GM21381 (cell line): Measurements from ENCODE around the gene IYD.
"Not testable (repeated sequence)": the region's sequence is repeated elsewhere in the genome, so short reads cannot be mapped to it uniquely, and the experiment has no call there.

Experiments used
- ATAC-seq: cut with Tn5 transposase; IDR thresholded peaks from one replicate; pipeline ENCODE4 v1.9.1; 2021; ENCODE audit warnings: mild to moderate bottlenecking, moderate library complexity; ENCODE audit not compliant: unreplicated experiment

IYD gene

DNA sequence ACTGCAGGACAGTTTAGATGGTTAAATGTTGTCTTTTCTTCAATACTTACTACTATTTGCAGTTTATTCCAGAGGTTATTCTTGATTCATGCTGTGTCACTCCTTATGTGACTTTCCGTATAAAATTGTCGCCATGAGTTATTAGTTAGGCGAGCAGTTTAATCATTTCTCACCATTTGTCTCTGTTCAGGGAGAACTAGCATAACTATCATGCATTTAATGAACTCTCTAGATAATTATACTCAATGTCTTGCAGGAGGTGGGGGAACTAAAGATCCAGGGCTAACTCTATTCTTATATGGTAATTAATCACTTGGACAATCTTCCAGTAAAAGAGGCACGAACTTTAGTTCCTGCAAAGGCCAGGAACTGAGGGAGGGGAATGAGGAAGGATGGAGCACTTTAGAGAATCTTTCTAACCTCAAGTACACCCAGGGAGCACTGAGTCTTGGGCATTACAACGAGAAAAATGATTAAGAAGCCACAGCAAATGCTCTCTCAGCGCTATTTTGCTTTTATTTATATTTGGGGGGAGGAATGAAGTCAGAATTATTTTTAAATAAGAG lies 58.3 kb downstream of the IYD start:
- no peak for ATAC-seq

- ATAC-seq, result no peak
Observed at GRCh38 chr6:150427843-150428242, 59.0 kb downstream of the IYD start.

GRCh38 chr6:150430815-150431214 lies 62.0 kb downstream of the IYD start:
- ATAC-seq, result no peak

- ATAC-seq, result no peak
Observed at GRCh38 chr6:150435360-150435759, 66.5 kb downstream of the IYD start.

DNA sequence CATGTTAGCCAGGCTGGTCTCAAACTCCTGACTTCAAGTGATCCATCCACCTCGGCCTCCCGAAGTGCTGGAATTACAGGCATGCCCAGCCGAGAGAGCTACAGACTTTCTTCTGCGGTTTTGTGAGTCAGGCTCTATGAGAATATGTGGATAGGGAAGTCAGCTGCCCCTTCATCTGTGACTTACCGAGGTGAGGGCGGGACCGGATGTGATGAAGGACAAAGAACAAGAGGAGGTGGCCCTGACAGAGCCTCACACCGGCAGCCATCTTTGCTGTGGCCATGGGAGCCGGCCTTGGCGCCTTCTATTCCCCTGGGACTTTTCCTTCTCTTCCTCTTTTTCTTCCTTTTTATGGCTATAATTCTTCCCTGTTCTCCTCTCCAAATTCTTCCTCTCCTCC lies 67.0 kb downstream of the IYD start:
- ATAC-seq, result no peak

- ATAC-seq, result no peak
Observed at GRCh38 chr6:150439373-150439772, 70.6 kb downstream of the IYD start.

DNA sequence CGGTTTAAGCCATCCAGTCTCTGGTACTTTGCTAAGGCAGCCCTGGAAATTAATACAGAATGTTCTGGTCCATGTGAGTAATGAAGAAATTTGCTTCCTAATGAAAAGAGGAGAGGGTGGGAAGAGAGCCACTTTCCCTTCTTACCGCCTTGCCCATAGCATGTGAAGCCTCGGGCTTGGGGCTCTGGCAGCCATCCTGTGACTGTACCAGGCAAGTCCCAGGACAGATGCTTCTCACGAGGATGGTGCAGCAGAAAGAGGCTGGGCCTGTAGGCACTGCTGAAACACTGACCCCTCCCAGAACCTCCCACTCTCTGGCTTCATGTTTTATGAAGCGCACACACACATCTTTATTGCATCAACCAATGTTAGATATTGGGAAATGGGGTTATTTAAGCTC lies 74.8 kb downstream of the IYD start:
- no peak for ATAC-seq

DNA sequence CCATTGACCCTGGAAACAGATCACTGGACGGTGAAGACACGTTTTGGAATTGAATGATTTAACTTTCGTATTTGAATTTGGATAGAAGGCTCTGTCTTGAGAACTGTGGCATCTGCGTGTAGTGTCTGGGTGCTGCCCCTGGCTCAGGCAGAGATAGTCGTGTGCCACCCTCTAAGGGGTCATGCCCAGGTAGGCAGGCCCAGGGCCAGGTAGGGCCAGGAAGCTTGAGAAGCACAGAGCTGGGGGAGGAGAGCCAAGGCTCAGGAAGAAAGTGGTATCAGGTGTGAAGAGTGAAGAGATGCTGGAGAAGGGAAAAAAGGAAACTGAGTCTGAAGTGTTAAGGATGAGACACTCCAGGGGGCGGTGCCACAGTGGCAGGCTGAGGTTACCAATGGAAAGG lies 75.5 kb downstream of the IYD start:
- no peak for ATAC-seq

DNA sequence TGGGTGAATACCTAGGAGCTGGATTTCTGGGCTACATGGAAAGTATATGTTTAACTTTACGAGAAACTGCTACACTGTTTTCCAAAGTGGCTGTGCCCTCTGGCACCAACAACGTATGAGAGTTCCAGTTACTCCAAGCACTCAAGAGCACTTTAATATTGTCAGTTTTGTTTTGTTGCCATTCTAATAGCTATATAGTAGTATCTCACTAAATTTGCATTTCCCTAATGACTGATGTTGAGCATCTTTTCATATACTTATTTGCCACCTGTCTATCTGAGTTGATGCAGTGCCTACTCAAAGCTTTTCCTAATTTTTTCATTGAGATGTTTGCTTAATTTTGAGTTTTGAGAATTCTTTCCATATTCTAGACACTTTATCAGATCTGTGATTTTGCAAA lies 76.7 kb downstream of the IYD start:
- ATAC-seq, result no peak

GRCh38 chr6:150448221-150448620 lies 79.4 kb downstream of the IYD start:
- ATAC-seq, result no peak

DNA sequence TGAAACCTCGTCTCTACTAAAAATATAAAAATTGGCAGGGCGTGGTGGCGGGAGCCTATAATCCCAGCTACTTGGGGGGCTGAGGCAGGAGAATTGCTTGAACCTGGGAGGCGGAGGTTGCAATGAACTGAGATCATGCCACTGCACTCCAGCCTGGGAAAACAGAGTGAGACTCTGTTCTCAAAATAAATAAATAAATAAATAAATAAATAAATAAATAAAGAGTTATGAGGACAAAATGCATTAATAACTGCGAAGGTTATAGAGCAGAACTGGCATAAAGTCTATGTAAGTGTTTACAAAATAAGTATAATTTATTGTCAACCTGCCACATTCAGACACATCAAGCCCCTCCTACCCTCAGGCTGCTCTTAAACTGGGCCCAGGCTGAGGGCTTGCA lies 80.2 kb downstream of the IYD start:
- not testable (repeated sequence) for ATAC-seq

- ATAC-seq, result no peak
Observed at GRCh38 chr6:150450918-150451317, 82.1 kb downstream of the IYD start.

GRCh38 chr6:150451807-150452427 lies 83.1 kb downstream of the IYD start:
- ATAC-seq, result no peak

GRCh38 chr6:150452428-150453243 lies 83.8 kb downstream of the IYD start:
- ATAC-seq, result no peak

- no peak for ATAC-seq
Observed at GRCh38 chr6:150453357-150453756, 84.5 kb downstream of the IYD start.
